HCT116 (cell line): Measurements from ENCODE around the gene RASSF6. TPM values are rescaled to one million over a fixed set of nuclear protein-coding genes. Genes with fewer than 3 reads are reported as not detected.

Experiments used
- ATAC-seq: fragments of 200-7000 bp; cut with Tn5 transposase; 2 replicates; pipeline ENCODE4 v1.9.1; 2020; ENCODE audit warnings: mild to moderate bottlenecking, moderate library complexity
- BruUV-seq: library from RNA; stranded (reverse); fragments of 400-500 nt; replicated peaks from 2 replicates; lab custom pipeline; 2021; lab: Mats Ljungman, UMichigan
- CTCF ChIA-PET: fragments of 300-600 bp; sonication (Branson Sonifier 250); formaldehyde crosslinking; loops from one replicate; lab custom pipeline; 2021; ENCODE audit warnings: antibody characterized with exemption; lab: Charles Lee
- POLR2A ChIA-PET: fragments of 300-600, 350-600 bp; sonication (Branson Sonifier 250); formaldehyde crosslinking; loops from one replicate; lab custom pipeline; 2021; ENCODE audit warnings: antibody characterized with exemption; lab: Charles Lee
- RAD21 ChIA-PET, 2 experiments: fragments of 300-600 bp; sonication (Branson Sonifier 250); formaldehyde crosslinking; loops; one replicate each; lab custom pipeline; 2023; ENCODE audit warnings: low total read pairs in 2 of 2; ENCODE audit not compliant: uncharacterized antibody in 2 of 2, unreplicated experiment in 2 of 2, low non-redundant PET in 1 of 2; lab: Charles Lee
- DNase-seq: peaks from one replicate; pipeline ENCODE4 v3.0.0-alpha.2; 2010; ENCODE audit warnings: low read depth, low spot score
- H2AFZ ChIP-seq: fragments of 200-600 bp; shearing (Covaris generic), sonication (generic); 2 replicates; pipeline ENCODE4 v1.6.1; 2017; ENCODE audit warnings: low read depth, mixed run types, mixed read lengths, antibody characterized with exemption, low read length; ENCODE audit not compliant: poor library complexity, severe bottlenecking
- H3K27ac ChIP-seq: 2 replicates; pipeline ENCODE4 v1.5.1; 2012; ENCODE audit warnings: low read depth, low read length
- H3K27me3 ChIP-seq: fragments of 200-600 bp; sonication (generic); 2 replicates; pipeline ENCODE4 v1.6.1; 2016; ENCODE audit warnings: mixed run types, low read length, mixed read lengths; ENCODE audit not compliant: insufficient read depth
- H3K36me3 ChIP-seq, 2 experiments: fragments of 200-500 bp in 1 of 2; fragments of 200-600 bp in 1 of 2; sonication (Bioruptor generic) in 1 of 2; sonication (generic) in 1 of 2; 2 replicates each; pipeline versions ENCODE4 v1.5.1 to v1.6.1; 2014 to 2016; ENCODE audit warnings: low read length in 2 of 2, inconsistent platforms in 1 of 2, mixed read lengths in 1 of 2, mixed run types in 1 of 2; ENCODE audit not compliant: insufficient read depth in 2 of 2, control insufficient read depth in 1 of 2
- H3K4me1 ChIP-seq, 2 experiments: fragments of 200-600 bp in 1 of 2; sonication (generic) in 1 of 2; 2 replicates each; pipeline versions ENCODE4 v1.5.1 to v1.6.1; 2012 to 2017; ENCODE audit warnings: low read length in 2 of 2, inconsistent platforms in 1 of 2, mild to moderate bottlenecking in 1 of 2, mixed read lengths in 1 of 2, mixed run types in 1 of 2, moderate library complexity in 1 of 2; ENCODE audit not compliant: insufficient read depth in 2 of 2, control insufficient read depth in 1 of 2
- H3K4me2 ChIP-seq: fragments of 200-600 bp; sonication (generic); 2 replicates; pipeline ENCODE4 v1.6.1; 2017; ENCODE audit warnings: mixed run types, low read length, mixed read lengths
- H3K4me3 ChIP-seq, 2 experiments: fragments of 200-600 bp in 1 of 2; sonication (generic) in 1 of 2; replicated peaks in 1 of 2; 2 replicates each; pipeline ENCODE4 v1.5.1; 2011 to 2016; ENCODE audit warnings: low read length in 2 of 2, control low read depth in 1 of 2, low read depth in 1 of 2, mild to moderate bottlenecking in 1 of 2, mixed read lengths in 1 of 2, mixed run types in 1 of 2
- H3K79me2 ChIP-seq: fragments of 200-600 bp; sonication (generic); 2 replicates; pipeline ENCODE4 v1.6.1; 2017; ENCODE audit warnings: mild to moderate bottlenecking, mixed run types, low read length, moderate library complexity, mixed read lengths; ENCODE audit not compliant: insufficient read depth
- H3K9ac ChIP-seq: fragments of 200-600 bp; sonication (generic); 2 replicates; pipeline ENCODE4 v1.6.1; 2016; ENCODE audit warnings: low read length, mixed read lengths
- H3K9me2 ChIP-seq: fragments of 200-600 bp; sonication (generic), shearing (Covaris generic); 2 replicates; pipeline ENCODE4 v1.6.1; 2017; ENCODE audit warnings: mixed run types, mild to moderate bottlenecking, moderate library complexity; ENCODE audit not compliant: insufficient read depth
- H3K9me3 ChIP-seq, 2 experiments: fragments of 200-500 bp in 1 of 2; fragments of 200-600 bp in 1 of 2; sonication (Bioruptor generic) in 1 of 2; sonication (generic) in 1 of 2; 2 replicates each; pipeline ENCODE4 v1.6.1; 2014 to 2017; ENCODE audit warnings: low read length in 2 of 2, mixed read lengths in 2 of 2, inconsistent platforms in 1 of 2, low read depth in 1 of 2, mild to moderate bottlenecking in 1 of 2, mixed run types in 1 of 2, moderate library complexity in 1 of 2; ENCODE audit not compliant: control insufficient read depth in 1 of 2, insufficient read depth in 1 of 2
- H4K20me1 ChIP-seq: fragments of 200-600 bp; sonication (generic), shearing (Covaris generic); 2 replicates; pipeline ENCODE4 v1.6.1; 2017; ENCODE audit warnings: mixed run types, mild to moderate bottlenecking, moderate library complexity; ENCODE audit not compliant: insufficient read depth
- CBX3 ChIP-seq: IDR thresholded peaks from 2 replicates; pipeline ENCODE4 v1.6.1; 2012; ENCODE audit warnings: low read depth
- EGR1 ChIP-seq: IDR thresholded peaks from 2 replicates; pipeline ENCODE4 v1.6.1; 2012; ENCODE audit warnings: low read depth
- ELF1 ChIP-seq: IDR thresholded peaks from 2 replicates; pipeline ENCODE4 v1.6.1; 2012; ENCODE audit warnings: low read depth, borderline replicate concordance
- EZH2 ChIP-seq: fragments of 200-600 bp; sonication (generic); IDR thresholded peaks from 2 replicates; pipeline ENCODE4 v1.6.1; 2017; ENCODE audit warnings: antibody characterized with exemption, mixed run types
- FOSL1 ChIP-seq: IDR thresholded peaks from 2 replicates; pipeline ENCODE4 v1.6.1; 2012; ENCODE audit warnings: low read depth
- JUND ChIP-seq: IDR thresholded peaks from 2 replicates; pipeline ENCODE4 v1.6.1; 2012
- POLR2A ChIP-seq: IDR thresholded peaks from 2 replicates; pipeline ENCODE4 v1.7.0; 2011; ENCODE audit warnings: borderline replicate concordance; ENCODE audit not compliant: insufficient read depth, insufficient read length; ENCODE audit errors: extremely low read depth
- POLR2AphosphoS5 ChIP-seq: IDR thresholded peaks from 2 replicates; pipeline ENCODE4 v1.6.1; 2011; ENCODE audit warnings: mild to moderate bottlenecking, low read depth, low read length, moderate library complexity
- RAD21 ChIP-seq: IDR thresholded peaks from 2 replicates; pipeline ENCODE4 v1.6.1; 2012; ENCODE audit warnings: low read depth, mild to moderate bottlenecking
- SIN3A ChIP-seq: IDR thresholded peaks from 2 replicates; pipeline ENCODE4 v1.6.1; 2012; ENCODE audit warnings: low read depth
- SP1 ChIP-seq: IDR thresholded peaks from 2 replicates; pipeline ENCODE4 v1.6.1; 2012; ENCODE audit warnings: low read depth
- SRF ChIP-seq: IDR thresholded peaks from 2 replicates; pipeline ENCODE4 v1.6.1; 2012; ENCODE audit warnings: low read depth
- TCF7L2 ChIP-seq: IDR thresholded peaks from 2 replicates; pipeline ENCODE4 v1.7.0; 2011; ENCODE audit warnings: borderline replicate concordance, inconsistent platforms; ENCODE audit not compliant: insufficient read depth, insufficient read length; ENCODE audit errors: extremely low read depth
- ZFX ChIP-seq: fragments of 450-650 bp; IDR thresholded peaks from 2 replicates; pipeline ENCODE4 v1.6.1; 2017
- ZNF274 ChIP-seq: fragments of 200-500 bp; sonication (Bioruptor generic); IDR thresholded peaks from 2 replicates; pipeline ENCODE4 v1.6.1; 2014; ENCODE audit warnings: mild to moderate bottlenecking, low read depth, low read length, inconsistent platforms
- intact Hi-C: fragments of 100-400 bp; cut with micrococcal nuclease; formaldehyde crosslinking; loops from 2 replicates; pipeline ENCODE4 v1.10.0; 2022
- total RNA-seq: library from RNA; stranded (reverse); gene quantifications from one replicate; pipeline ENCODE4 v1.2.1, GENCODE V29; 2021; ENCODE audit not compliant: unreplicated experiment
- TF ChIP-seq, protein P1 (sequence below): IDR thresholded peaks from 2 replicates; pipeline ENCODE4 v1.6.1; 2012; ENCODE audit warnings: low read depth
- TF ChIP-seq, protein P2 (sequence below): IDR thresholded peaks from 2 replicates; pipeline ENCODE4 v1.6.1; 2011; ENCODE audit warnings: mild to moderate bottlenecking, low read length, moderate library complexity; ENCODE audit not compliant: insufficient replicate concordance; ENCODE audit errors: extremely low read depth
- TF ChIP-seq, protein P3 (sequence below): IDR thresholded peaks from 2 replicates; pipeline ENCODE4 v1.6.1; 2012
- TF ChIP-seq, protein P4 (sequence below): IDR thresholded peaks from 2 replicates; pipeline ENCODE4 v1.6.1; 2012
- TF ChIP-seq, protein P5 (sequence below), 3 experiments: fragments of 200-600 bp in 1 of 3; sonication (generic) in 1 of 3; IDR thresholded peaks in 2 of 3; conservative IDR thresholded peaks in 1 of 3; 2 replicates each; pipeline ENCODE4 v1.5.1; 2012 to 2017; ENCODE audit warnings: low read depth in 2 of 3, low read length in 2 of 3, antibody characterized with exemption in 1 of 3, borderline replicate concordance in 1 of 3, control low read depth in 1 of 3, mild to moderate bottlenecking in 1 of 3, mixed read lengths in 1 of 3, mixed run types in 1 of 3, moderate library complexity in 1 of 3; ENCODE audit not compliant: insufficient read depth in 1 of 3

RASSF6 gene
- total RNA-seq, 1 experiment from 2014 or later = 1.1 TPM

DNA sequence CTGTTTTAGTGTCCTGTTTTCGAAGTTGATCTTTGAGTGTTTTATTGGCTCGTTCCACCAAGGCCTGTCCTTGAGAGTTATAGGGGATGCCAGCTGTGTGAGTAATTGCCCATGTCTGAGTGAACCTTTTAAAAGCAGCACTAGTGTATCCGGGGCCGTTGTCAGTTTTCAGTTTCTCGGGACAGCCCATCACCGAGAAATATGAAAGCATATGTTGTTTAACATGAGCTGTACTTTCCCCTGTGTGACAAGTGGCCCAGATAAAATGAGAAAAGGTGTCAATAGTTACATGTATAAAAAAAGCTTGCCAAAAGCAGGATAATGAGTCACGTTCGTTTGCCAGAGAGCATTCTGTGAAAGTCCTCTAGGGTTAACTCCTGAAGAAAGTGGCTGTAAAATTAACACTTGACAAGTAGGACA lies 48.6 kb upstream of the RASSF6 start:
- Histone ChIP-seq H3K9me2 (no peaks in the 10 kb centered on the region), H3K36me3 (no peaks in the 10 kb centered on the region), H3K27ac (no peak overlapping the region), H3K9ac (no peak overlapping the region), H3K9me3 (no peaks in the 10 kb centered on the region), H3K27me3 (no peaks in the 10 kb centered on the region), H4K20me1 (no peaks in the 10 kb centered on the region), H2AFZ (no peak overlapping the region), H3K4me1 (no peaks in the 10 kb centered on the region), H3K4me2 (no peak overlapping the region), H3K79me2 (no peaks in the 10 kb centered on the region), H3K4me3 (no peak overlapping the region)
- TF ChIP-seq, protein P1, sequence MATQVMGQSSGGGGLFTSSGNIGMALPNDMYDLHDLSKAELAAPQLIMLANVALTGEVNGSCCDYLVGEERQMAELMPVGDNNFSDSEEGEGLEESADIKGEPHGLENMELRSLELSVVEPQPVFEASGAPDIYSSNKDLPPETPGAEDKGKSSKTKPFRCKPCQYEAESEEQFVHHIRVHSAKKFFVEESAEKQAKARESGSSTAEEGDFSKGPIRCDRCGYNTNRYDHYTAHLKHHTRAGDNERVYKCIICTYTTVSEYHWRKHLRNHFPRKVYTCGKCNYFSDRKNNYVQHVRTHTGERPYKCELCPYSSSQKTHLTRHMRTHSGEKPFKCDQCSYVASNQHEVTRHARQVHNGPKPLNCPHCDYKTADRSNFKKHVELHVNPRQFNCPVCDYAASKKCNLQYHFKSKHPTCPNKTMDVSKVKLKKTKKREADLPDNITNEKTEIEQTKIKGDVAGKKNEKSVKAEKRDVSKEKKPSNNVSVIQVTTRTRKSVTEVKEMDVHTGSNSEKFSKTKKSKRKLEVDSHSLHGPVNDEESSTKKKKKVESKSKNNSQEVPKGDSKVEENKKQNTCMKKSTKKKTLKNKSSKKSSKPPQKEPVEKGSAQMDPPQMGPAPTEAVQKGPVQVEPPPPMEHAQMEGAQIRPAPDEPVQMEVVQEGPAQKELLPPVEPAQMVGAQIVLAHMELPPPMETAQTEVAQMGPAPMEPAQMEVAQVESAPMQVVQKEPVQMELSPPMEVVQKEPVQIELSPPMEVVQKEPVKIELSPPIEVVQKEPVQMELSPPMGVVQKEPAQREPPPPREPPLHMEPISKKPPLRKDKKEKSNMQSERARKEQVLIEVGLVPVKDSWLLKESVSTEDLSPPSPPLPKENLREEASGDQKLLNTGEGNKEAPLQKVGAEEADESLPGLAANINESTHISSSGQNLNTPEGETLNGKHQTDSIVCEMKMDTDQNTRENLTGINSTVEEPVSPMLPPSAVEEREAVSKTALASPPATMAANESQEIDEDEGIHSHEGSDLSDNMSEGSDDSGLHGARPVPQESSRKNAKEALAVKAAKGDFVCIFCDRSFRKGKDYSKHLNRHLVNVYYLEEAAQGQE = no peak
- TF ChIP-seq, protein P2, sequence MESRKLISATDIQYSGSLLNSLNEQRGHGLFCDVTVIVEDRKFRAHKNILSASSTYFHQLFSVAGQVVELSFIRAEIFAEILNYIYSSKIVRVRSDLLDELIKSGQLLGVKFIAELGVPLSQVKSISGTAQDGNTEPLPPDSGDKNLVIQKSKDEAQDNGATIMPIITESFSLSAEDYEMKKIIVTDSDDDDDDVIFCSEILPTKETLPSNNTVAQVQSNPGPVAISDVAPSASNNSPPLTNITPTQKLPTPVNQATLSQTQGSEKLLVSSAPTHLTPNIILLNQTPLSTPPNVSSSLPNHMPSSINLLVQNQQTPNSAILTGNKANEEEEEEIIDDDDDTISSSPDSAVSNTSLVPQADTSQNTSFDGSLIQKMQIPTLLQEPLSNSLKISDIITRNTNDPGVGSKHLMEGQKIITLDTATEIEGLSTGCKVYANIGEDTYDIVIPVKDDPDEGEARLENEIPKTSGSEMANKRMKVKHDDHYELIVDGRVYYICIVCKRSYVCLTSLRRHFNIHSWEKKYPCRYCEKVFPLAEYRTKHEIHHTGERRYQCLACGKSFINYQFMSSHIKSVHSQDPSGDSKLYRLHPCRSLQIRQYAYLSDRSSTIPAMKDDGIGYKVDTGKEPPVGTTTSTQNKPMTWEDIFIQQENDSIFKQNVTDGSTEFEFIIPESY = no peak
- TF ChIP-seq EGR1 (no peak), SIN3A (no peak), FOSL1 (no peak), ZFX (no peak), JUND (no peak), RAD21 (no peak), POLR2AphosphoS5 (no peak), SRF (no peak), ELF1 (no peak), ZNF274 (no peak), TCF7L2 (no peak), CBX3 (no peak), EZH2 (no peak), SP1 (no peak), POLR2A (no peak)
- TF ChIP-seq, protein P3, sequence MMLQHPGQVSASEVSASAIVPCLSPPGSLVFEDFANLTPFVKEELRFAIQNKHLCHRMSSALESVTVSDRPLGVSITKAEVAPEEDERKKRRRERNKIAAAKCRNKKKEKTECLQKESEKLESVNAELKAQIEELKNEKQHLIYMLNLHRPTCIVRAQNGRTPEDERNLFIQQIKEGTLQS = no peak
- TF ChIP-seq, protein P4, sequence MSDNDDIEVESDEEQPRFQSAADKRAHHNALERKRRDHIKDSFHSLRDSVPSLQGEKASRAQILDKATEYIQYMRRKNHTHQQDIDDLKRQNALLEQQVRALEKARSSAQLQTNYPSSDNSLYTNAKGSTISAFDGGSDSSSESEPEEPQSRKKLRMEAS = no peak
- TF ChIP-seq, protein P5, sequence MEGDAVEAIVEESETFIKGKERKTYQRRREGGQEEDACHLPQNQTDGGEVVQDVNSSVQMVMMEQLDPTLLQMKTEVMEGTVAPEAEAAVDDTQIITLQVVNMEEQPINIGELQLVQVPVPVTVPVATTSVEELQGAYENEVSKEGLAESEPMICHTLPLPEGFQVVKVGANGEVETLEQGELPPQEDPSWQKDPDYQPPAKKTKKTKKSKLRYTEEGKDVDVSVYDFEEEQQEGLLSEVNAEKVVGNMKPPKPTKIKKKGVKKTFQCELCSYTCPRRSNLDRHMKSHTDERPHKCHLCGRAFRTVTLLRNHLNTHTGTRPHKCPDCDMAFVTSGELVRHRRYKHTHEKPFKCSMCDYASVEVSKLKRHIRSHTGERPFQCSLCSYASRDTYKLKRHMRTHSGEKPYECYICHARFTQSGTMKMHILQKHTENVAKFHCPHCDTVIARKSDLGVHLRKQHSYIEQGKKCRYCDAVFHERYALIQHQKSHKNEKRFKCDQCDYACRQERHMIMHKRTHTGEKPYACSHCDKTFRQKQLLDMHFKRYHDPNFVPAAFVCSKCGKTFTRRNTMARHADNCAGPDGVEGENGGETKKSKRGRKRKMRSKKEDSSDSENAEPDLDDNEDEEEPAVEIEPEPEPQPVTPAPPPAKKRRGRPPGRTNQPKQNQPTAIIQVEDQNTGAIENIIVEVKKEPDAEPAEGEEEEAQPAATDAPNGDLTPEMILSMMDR (IDR thresholded peaks at IDR 0.05 in 2 of 3, conservative IDR thresholded peaks at IDR 0.05 in 1 of 3; ENCODE audit: borderline replicate concordance in 1 of 3, insufficient read depth in 1 of 3, low read depth in 2 of 3, low read length in 2 of 3) = no peak
- no peak for ATAC-seq
- no peak for DNase-seq
- ChIA-PET POLR2A (no interaction called here), RAD21 (no interaction called here), CTCF (interaction anchor here (0.8 kb wide), 1 partner anchor 466 kb away, joined by 4 read pairs; no protein-coding TSS in a partner anchor)
- no TSS peak for BruUV-seq
- intact Hi-C loops = no loop called here
